GM12878 (cell line): ENCODE results near the gene ADIPOQ.

Source experiments
- CREB1 ChIP-seq: IDR thresholded peaks from 2 replicates; pipeline ENCODE4 v1.6.1; 2012; ENCODE audit warnings: low read depth, mild to moderate bottlenecking, inconsistent platforms
- EP300 ChIP-seq, 2 experiments: fragments of 150-350 bp in 1 of 2; IDR thresholded peaks; 2 replicates each; pipeline ENCODE4 v1.6.1; 2011 to 2012; ENCODE audit warnings: low read depth in 2 of 2, low read length in 2 of 2, borderline replicate concordance in 1 of 2, improper control_type of control experiment in 1 of 2, inconsistent platforms in 1 of 2; ENCODE audit not compliant: control insufficient read depth in 1 of 2
- EZH2 ChIP-seq: IDR thresholded peaks from 2 replicates; pipeline ENCODE4 v1.6.1; 2012; ENCODE audit warnings: low read depth, mild to moderate bottlenecking, control low read depth, inconsistent platforms, low read length, borderline replicate concordance; ENCODE audit not compliant: control insufficient read depth
- NBN ChIP-seq: fragments of 450-650 bp; IDR thresholded peaks from 2 replicates; pipeline ENCODE4 v1.6.1; 2016
- NFXL1 ChIP-seq: fragments of 450-650 bp; IDR thresholded peaks from 2 replicates; pipeline ENCODE4 v1.6.1; 2017; ENCODE audit warnings: antibody characterized with exemption, mild to moderate bottlenecking, borderline replicate concordance
- POLR2A ChIP-seq: IDR thresholded peaks from 2 replicates; pipeline ENCODE4 v1.6.1; 2011; ENCODE audit warnings: low read depth, mild to moderate bottlenecking, low read length
- RFX5 ChIP-seq: IDR thresholded peaks from 2 replicates; pipeline ENCODE4 v1.6.1; 2011; ENCODE audit warnings: low read depth, low read length, improper control_type of control experiment
- SIN3A ChIP-seq: IDR thresholded peaks from 2 replicates; pipeline ENCODE4 v1.6.1; 2012; ENCODE audit warnings: low read depth, low read length, improper control_type of control experiment
- SP1 ChIP-seq: IDR thresholded peaks from one replicate; pipeline ENCODE4 v1.6.1; 2011; ENCODE audit warnings: low read depth, low read length
- SREBF1 ChIP-seq: IDR thresholded peaks from 2 replicates; pipeline ENCODE4 v1.6.1; 2012; ENCODE audit warnings: mild to moderate bottlenecking, low read length
- SUZ12 ChIP-seq: fragments of 200-600 bp; sonication (generic); IDR thresholded peaks from one replicate; pipeline ENCODE4 v1.6.1; 2018; ENCODE audit warnings: antibody characterized with exemption, mild to moderate bottlenecking; ENCODE audit not compliant: unreplicated experiment
- TF ChIP-seq, protein P1 (sequence below), 3 experiments: IDR thresholded peaks in 2 of 3; conservative IDR thresholded peaks in 1 of 3; 2 replicates each; pipeline ENCODE4 v1.5.1; 2011; ENCODE audit warnings: low read depth in 3 of 3, low read length in 3 of 3, mild to moderate bottlenecking in 3 of 3, control low read depth in 2 of 3, moderate library complexity in 2 of 3, inconsistent platforms in 1 of 3, mixed read lengths in 1 of 3; ENCODE audit not compliant: control insufficient read depth in 2 of 3, insufficient read depth in 1 of 3; ENCODE audit errors: extremely low read depth in 1 of 3
- TF ChIP-seq, protein P2 (sequence below): fragments of 450-650 bp; IDR thresholded peaks from 2 replicates; pipeline ENCODE4 v1.6.1; 2016; ENCODE audit warnings: mild to moderate bottlenecking, moderate library complexity, borderline replicate concordance

DNA sequence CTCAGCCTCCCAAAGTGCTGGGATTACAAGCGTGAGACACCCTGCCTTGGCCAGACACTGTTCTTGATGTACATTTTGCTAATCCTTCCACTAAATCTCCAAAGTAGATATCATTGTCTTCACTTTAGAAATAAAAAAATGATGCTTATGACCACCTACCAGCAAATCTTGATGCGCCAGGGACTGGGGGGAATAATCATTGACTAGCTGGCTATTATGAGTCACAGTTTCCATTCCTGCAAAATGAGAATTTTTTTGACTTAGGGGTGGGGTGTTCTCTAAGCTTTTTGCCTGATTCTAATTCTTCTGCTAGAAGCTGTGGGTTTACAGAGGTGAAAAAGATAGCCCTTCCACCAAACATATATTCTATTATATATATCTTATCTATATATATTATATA is 19.1 kb upstream of the ADIPOQ start:
- TF ChIP-seq SIN3A = no peak
- TF ChIP-seq RFX5 = no peak
- TF ChIP-seq, protein P1, sequence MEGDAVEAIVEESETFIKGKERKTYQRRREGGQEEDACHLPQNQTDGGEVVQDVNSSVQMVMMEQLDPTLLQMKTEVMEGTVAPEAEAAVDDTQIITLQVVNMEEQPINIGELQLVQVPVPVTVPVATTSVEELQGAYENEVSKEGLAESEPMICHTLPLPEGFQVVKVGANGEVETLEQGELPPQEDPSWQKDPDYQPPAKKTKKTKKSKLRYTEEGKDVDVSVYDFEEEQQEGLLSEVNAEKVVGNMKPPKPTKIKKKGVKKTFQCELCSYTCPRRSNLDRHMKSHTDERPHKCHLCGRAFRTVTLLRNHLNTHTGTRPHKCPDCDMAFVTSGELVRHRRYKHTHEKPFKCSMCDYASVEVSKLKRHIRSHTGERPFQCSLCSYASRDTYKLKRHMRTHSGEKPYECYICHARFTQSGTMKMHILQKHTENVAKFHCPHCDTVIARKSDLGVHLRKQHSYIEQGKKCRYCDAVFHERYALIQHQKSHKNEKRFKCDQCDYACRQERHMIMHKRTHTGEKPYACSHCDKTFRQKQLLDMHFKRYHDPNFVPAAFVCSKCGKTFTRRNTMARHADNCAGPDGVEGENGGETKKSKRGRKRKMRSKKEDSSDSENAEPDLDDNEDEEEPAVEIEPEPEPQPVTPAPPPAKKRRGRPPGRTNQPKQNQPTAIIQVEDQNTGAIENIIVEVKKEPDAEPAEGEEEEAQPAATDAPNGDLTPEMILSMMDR (IDR thresholded peaks at IDR 0.05 in 2 of 3, conservative IDR thresholded peaks at IDR 0.05 in 1 of 3; ENCODE audit: control insufficient read depth in 2 of 3, extremely low read depth in 1 of 3, insufficient read depth in 1 of 3, low read depth in 3 of 3, low read length in 3 of 3) = no peak
- TF ChIP-seq SUZ12 = no peak
- TF ChIP-seq SREBF1 = no peak
- TF ChIP-seq CREB1 = no peak
- no peak for TF ChIP-seq EZH2
- no peak for TF ChIP-seq EP300 (IDR thresholded peaks at IDR 0.05; ENCODE audit: borderline replicate concordance in 1 of 2, control insufficient read depth in 1 of 2, low read depth in 2 of 2, low read length in 2 of 2)
- no peak for TF ChIP-seq POLR2A
- no peak for TF ChIP-seq SP1
- no peak for TF ChIP-seq NBN
- TF ChIP-seq NFXL1 = no peak
- TF ChIP-seq, protein P2, sequence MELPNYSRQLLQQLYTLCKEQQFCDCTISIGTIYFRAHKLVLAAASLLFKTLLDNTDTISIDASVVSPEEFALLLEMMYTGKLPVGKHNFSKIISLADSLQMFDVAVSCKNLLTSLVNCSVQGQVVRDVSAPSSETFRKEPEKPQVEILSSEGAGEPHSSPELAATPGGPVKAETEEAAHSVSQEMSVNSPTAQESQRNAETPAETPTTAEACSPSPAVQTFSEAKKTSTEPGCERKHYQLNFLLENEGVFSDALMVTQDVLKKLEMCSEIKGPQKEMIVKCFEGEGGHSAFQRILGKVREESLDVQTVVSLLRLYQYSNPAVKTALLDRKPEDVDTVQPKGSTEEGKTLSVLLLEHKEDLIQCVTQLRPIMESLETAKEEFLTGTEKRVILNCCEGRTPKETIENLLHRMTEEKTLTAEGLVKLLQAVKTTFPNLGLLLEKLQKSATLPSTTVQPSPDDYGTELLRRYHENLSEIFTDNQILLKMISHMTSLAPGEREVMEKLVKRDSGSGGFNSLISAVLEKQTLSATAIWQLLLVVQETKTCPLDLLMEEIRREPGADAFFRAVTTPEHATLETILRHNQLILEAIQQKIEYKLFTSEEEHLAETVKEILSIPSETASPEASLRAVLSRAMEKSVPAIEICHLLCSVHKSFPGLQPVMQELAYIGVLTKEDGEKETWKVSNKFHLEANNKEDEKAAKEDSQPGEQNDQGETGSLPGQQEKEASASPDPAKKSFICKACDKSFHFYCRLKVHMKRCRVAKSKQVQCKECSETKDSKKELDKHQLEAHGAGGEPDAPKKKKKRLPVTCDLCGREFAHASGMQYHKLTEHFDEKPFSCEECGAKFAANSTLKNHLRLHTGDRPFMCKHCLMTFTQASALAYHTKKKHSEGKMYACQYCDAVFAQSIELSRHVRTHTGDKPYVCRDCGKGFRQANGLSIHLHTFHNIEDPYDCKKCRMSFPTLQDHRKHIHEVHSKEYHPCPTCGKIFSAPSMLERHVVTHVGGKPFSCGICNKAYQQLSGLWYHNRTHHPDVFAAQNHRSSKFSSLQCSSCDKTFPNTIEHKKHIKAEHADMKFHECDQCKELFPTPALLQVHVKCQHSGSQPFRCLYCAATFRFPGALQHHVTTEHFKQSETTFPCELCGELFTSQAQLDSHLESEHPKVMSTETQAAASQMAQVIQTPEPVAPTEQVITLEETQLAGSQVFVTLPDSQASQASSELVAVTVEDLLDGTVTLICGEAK = no peak
